SH-SY5Y (cell line): ENCODE data around the gene UGGT2.

Experiments
- GATA2 ChIP-seq: IDR thresholded peaks from 2 replicates; pipeline ENCODE4 v1.6.1; 2011; ENCODE audit warnings: mild to moderate bottlenecking, low read depth, low read length
- GATA3 ChIP-seq: IDR thresholded peaks from 2 replicates; pipeline ENCODE4 v1.6.1; 2011; ENCODE audit warnings: low read depth, mild to moderate bottlenecking, low read length, moderate library complexity

DNA sequence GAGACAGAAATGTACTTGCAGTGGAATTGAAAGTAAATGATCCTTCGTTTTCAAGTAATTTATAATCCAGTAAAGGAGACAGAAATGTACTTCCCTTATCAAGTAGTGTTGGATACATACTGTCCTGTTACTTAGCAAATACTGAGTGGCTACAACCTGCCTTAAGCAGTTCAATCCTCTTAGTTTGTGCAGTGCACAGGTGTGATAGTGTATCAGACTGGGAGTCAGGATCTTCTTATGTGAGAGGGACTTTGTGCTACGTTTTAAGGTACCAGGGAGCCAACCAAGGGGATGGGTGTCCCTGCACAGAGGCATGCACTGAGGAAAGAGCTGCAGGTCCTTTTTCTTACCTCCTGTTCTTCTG lies 265.1 kb downstream of the UGGT2 start:
- TF ChIP-seq GATA2 (no peak), GATA3 (no peak)
